Activated naive CD8-positive, alpha-beta T cell treated with anti-CD3 and anti-CD28 coated beads for 36 hours (primary cell): ENCODE data around the gene ASB3. TPM values are rescaled to one million over a fixed set of nuclear protein-coding genes. Genes with fewer than 3 reads are reported as not detected.
"Not testable (repeated sequence)": the region's sequence is repeated elsewhere in the genome, so short reads cannot be mapped to it uniquely, and the experiment has no call there.

Experiments
- DNase-seq: peaks from one replicate; pipeline ENCODE4 v3.0.0; 2021
- H3K27ac Mint-ChIP-seq: one replicate; pipeline ENCODE4 v1.8.0; 2022; ENCODE audit warnings: mild to moderate bottlenecking, moderate library complexity, mixed read lengths
- H3K27me3 Mint-ChIP-seq: one replicate; pipeline ENCODE4 v1.8.0; 2022; ENCODE audit warnings: mild to moderate bottlenecking, mixed read lengths
- H3K36me3 Mint-ChIP-seq: one replicate; pipeline ENCODE4 v1.8.0; 2021; ENCODE audit warnings: mild to moderate bottlenecking, mixed read lengths
- H3K4me1 Mint-ChIP-seq: one replicate; pipeline ENCODE4 v1.8.0; 2021; ENCODE audit warnings: mixed read lengths
- H3K4me3 Mint-ChIP-seq: one replicate; pipeline ENCODE4 v1.8.0; 2022; ENCODE audit warnings: mild to moderate bottlenecking, moderate library complexity, mixed read lengths
- H3K9me3 Mint-ChIP-seq: one replicate; pipeline ENCODE4 v1.8.0; 2022; ENCODE audit warnings: mixed read lengths
- total RNA-seq, 2 experiments: library from RNA; stranded (reverse); gene quantifications; one replicate each; pipeline ENCODE4 v1.2.3, GENCODE V29; 2021

ASB3 gene
- total RNA-seq, 2 experiments from 2014 or later = 18.6 to 19.6 TPM

DNA sequence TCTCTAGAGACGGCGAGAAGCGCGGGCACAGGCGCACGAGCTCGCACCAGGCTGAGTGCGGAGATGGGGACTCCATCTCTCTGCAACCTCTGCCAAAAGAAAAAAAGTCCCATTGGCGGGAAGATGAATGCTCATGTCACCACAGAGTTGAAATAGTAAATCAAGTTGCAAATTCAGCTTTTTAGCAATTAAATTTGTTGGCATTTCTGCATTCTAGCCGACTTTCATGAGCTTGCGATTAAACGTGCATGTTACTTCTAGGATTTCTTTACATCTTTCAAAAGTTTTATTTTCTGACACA, 18.6 kb downstream of the ASB3 start:
- peaks cover 37% of the 10 kb centered on the region for H3K36me3 Mint-ChIP-seq
- no peaks in the 10 kb centered on the region for H3K27me3 Mint-ChIP-seq
- no peak for DNase-seq
- H3K27ac Mint-ChIP-seq = peak overlapping the region; percentile 98
- peaks cover 2% of the 10 kb centered on the region for H3K9me3 Mint-ChIP-seq
- peaks cover 29% of the 10 kb centered on the region for H3K4me1 Mint-ChIP-seq
- peak overlapping the region; percentile 95 for H3K4me3 Mint-ChIP-seq

DNA sequence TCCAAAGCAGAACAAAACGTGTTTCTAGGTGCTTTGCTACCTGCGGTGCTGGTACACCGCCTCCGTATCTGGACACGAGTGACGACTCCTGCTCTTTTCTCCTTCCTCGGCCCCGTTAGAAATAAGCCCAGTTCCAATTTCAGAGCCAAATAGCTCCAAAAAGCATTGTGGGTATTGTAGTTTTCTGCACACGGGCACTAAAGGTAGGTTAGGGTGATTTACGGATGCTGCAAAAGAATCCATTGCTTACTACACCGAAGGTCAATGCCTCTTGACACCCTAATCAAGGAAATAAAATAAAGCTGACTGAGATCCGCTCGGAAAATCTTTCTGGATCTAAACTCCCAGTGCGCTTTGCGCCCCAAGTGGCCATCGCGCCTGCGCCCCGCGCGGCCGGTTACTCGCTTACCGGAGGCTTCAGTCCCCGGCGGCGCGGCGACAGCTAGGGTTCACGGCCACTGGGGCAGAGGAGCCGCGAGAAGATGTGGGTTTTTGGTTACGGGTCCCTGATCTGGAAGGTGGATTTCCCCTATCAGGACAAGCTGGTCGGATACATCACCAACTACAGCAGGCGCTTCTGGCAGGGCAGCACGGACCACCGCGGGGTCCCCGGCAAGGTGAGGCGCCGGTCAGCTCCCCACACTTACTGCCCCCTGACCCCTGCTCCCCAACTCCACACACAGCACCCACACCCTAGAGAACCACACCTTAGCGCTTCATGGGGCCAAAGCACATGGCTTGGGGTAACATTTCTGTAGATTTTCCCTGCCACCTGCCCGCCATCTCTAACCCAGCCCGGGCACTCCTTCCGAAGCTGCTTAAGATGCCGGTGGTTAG, 19.1 kb downstream of the ASB3 start, which contains the start of gene CHAC2:
TSS of gene CHAC2 (plus strand) at position 400 of the 837 bp plus-strand sequence. CDS start at position 483, 83 bp downstream.
- Mint-ChIP-seq H3K4me1 (peaks cover 29% of the 10 kb centered on the region), H3K27me3 (no peaks in the 10 kb centered on the region), H3K4me3 (peak within 1 kb of the TSS; percentile 95), H3K36me3 (peaks cover 35% of the 10 kb centered on the region), H3K9me3 (peaks cover 2% of the 10 kb centered on the region), H3K27ac (peak within 1 kb of the TSS; percentile 98)
- DNase-seq = peak; percentile 90

DNA sequence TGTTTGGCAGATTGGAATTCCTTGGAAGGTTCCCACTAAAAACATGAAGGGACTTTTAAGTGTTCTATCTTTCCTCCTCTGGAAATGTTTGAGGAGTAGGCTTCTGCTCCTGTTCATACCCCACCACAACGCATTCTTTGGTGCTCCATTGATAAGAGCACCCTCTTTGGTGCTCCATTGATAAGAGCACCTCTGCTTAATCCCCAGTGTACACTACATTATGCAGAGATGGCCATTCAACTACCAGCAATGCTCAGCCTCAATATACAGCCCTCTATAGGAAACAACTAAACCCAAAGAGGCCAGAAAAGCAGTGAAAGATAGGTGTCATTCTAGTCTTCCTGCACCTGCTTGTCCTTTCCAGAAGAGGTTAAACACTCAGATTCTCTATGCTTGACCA, 21.0 kb downstream of the ASB3 start:
- Mint-ChIP-seq H3K27ac (no peak overlapping the region), H3K4me1 (peaks cover 30% of the 10 kb centered on the region), H3K9me3 (no peaks in the 10 kb centered on the region), H3K27me3 (no peaks in the 10 kb centered on the region), H3K36me3 (peaks cover 29% of the 10 kb centered on the region), H3K4me3 (no peak overlapping the region)
- no peak for DNase-seq

DNA sequence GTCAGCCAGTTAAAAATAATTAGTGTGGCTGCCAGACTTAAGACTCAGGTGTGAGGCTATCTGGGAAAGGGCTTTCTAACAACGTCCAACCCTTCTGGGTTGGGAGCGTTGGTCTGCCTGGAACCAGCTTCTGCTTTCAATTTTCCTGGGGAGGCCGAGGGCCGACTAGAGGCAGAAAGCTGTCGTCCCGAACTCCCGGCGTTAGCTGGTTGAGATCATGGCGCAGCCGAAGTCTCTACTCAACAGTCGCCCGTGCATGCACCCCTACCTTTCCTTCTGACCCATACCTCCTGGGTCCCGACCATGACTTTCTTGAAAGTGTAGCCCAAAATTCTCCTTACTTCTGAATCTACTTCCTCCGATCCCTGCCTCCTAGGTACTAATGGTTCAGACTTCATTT, 29.5 kb downstream of the ASB3 start:
- H3K4me1 Mint-ChIP-seq, H3K9me3 Mint-ChIP-seq, H3K27me3 Mint-ChIP-seq, H3K4me3 Mint-ChIP-seq, DNase-seq: not testable (repeated sequence)
- Mint-ChIP-seq H3K36me3 (peaks cover 15% of the 10 kb centered on the region), H3K27ac (peak overlapping the region; percentile 36)

DNA sequence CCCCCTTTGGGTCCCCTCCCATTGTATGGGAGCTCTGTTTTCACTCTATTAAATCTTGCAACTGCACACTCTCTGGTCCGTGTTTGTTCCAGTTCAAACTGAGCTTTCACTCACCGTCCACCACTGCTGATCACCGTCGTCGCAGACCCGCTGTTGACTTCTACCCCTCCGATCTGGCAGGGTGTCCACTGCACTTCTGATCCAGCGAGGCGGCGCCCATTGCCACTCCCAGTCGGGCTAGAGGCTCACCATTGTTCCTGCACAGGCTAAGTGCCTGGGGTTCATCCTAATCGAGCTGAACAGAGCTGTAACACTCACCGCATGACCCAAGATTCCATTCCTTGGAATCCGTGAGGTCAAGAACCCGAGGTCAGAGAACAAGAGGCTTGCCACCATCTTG, 30.1 kb downstream of the ASB3 start:
- no peak overlapping the region for H3K27ac Mint-ChIP-seq
- no peak overlapping the region for H3K4me3 Mint-ChIP-seq
- peaks cover 11% of the 10 kb centered on the region for H3K36me3 Mint-ChIP-seq
- no peaks in the 10 kb centered on the region for H3K27me3 Mint-ChIP-seq
- peaks cover 11% of the 10 kb centered on the region for H3K4me1 Mint-ChIP-seq
- H3K9me3 Mint-ChIP-seq = no peaks in the 10 kb centered on the region
- DNase-seq = no peak

DNA sequence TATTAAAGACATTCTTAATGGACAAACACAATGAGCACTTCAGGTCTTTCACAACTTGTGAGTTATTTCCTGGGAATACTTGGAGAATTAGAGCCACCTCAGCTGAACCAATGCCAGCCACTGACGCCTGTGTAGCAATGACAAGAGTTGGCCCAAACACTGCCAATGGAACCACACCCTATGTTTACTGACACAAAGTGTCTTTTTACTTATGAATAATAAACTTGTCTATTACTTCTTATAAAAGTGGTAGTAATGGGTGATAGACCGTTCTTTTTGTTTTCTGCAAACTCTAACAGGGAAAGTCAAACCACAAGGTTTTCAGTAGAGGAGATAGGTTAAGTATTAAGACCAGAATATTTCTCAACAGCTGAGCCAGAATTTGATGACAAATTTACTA, 31.6 kb downstream of the ASB3 start:
- H3K4me1 Mint-ChIP-seq = peaks cover 23% of the 10 kb centered on the region
- H3K9me3 Mint-ChIP-seq = no peaks in the 10 kb centered on the region

DNA sequence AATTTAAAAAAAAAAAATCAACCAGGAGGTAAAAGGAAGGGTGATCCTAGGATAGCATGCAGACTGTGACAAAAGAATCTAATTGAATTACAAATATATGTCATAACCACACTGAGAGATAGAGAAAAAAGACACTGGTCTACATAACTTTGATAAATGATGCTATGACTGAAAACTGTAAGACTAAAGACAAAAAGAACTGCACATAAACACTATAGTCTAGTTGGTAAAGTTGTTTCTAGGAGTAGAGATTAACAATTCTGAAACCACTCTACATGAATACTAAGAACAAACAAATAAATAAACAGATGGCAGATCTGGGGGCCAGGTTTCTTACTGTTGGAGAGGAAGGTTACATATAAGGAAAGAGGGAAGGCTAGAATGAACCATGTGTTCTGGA, 33.7 kb downstream of the ASB3 start:
- no peaks in the 10 kb centered on the region for H3K9me3 Mint-ChIP-seq
- H3K27me3 Mint-ChIP-seq = no peaks in the 10 kb centered on the region
- no peak overlapping the region for H3K27ac Mint-ChIP-seq
- H3K4me1 Mint-ChIP-seq = peaks cover 23% of the 10 kb centered on the region
- peaks cover 24% of the 10 kb centered on the region for H3K36me3 Mint-ChIP-seq
- no peak overlapping the region for H3K4me3 Mint-ChIP-seq
- no peak for DNase-seq

More for the DNA sequence above, 31.6 kb downstream of the ASB3 start:
- H3K27me3 Mint-ChIP-seq = no peaks in the 10 kb centered on the region
- no peak overlapping the region for H3K27ac Mint-ChIP-seq
- peaks cover 16% of the 10 kb centered on the region for H3K36me3 Mint-ChIP-seq
- no peak overlapping the region for H3K4me3 Mint-ChIP-seq
- DNase-seq = no peak

DNA sequence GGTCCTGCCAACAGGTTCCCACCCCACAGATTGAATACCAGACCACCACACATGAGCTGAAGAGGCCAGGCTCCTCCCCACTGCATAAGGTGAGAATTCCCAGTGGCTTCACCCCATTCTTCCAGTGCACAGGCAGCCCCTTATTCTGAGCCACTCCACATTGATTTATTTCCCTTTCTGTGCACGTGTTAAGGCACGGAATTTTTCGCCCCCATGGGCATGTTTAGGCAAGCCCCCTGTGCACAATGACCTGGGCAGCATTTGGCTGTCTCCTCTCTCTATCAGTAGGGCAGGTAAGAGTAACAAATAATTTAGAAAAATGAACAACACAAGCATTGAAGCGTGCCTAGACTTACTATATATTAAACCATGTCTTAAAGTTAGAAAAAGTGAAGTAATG, 34.4 kb downstream of the ASB3 start:
- Mint-ChIP-seq H3K36me3 (peaks cover 27% of the 10 kb centered on the region), H3K4me3 (no peak overlapping the region), H3K27me3 (no peaks in the 10 kb centered on the region), H3K4me1 (peaks cover 23% of the 10 kb centered on the region), H3K9me3 (no peaks in the 10 kb centered on the region), H3K27ac (no peak overlapping the region)
- no peak for DNase-seq

DNA sequence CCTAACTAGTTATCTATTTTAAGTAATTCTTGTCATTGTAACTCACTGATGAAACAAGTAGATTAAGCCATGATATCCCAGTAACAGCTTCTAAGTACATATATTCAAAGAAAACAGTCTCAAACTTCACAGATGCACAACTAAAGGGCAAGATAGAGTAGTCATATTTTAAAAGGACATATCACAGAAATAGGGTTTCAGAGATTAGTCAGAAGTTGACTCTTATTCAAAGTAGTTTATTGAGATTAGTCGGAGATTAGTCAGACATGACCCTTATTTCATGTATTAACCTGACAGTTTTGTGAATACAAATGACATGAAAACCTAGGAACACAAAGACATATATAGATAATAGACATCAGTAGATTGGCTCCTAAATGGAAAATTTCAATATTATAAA, 35.0 kb downstream of the ASB3 start:
- Mint-ChIP-seq H3K9me3 (no peaks in the 10 kb centered on the region), H3K36me3 (peaks cover 25% of the 10 kb centered on the region), H3K4me3 (no peak overlapping the region), H3K27ac (peak overlapping the region; percentile 75), H3K27me3 (no peaks in the 10 kb centered on the region), H3K4me1 (peaks cover 23% of the 10 kb centered on the region)
- DNase-seq = no peak

DNA sequence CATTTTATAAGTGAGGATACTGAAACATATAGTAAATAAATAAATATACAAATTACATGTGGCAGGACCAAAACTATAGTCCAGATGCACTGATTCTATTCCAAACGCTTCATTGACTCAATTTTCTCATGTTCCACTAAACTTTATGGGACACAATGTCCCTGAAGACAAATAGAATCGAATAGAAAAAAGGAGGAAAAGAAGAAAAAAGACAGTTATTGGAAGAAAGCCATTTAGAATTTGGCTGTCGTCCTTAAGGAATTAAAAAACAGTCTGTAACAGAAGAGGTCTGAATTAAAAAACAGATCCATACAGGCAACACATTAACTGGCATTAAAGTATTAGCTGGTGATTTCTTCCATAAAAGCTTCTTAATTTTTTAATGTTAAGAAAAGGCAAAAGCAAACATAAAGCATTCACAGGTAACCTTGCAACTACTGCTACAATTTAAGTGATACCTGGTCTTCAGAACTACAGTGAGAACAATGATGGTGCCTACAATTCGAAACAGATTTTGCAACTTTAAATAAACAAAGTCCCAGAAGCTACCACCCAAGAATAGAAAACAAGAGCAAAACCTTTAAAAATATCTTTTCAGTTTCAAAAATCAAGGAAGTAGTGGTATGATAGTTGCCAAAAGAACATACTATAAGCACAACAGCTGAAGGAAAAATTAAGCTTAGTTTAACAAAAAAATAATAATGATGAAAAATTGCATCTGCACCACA, 36.5 kb downstream of the ASB3 start:
- H3K27ac Mint-ChIP-seq = no peak overlapping the region
- no peak for DNase-seq
- H3K27me3 Mint-ChIP-seq = no peaks in the 10 kb centered on the region
- no peaks in the 10 kb centered on the region for H3K9me3 Mint-ChIP-seq
- peaks cover 23% of the 10 kb centered on the region for H3K4me1 Mint-ChIP-seq
- no peak overlapping the region for H3K4me3 Mint-ChIP-seq
- peaks cover 25% of the 10 kb centered on the region for H3K36me3 Mint-ChIP-seq

DNA sequence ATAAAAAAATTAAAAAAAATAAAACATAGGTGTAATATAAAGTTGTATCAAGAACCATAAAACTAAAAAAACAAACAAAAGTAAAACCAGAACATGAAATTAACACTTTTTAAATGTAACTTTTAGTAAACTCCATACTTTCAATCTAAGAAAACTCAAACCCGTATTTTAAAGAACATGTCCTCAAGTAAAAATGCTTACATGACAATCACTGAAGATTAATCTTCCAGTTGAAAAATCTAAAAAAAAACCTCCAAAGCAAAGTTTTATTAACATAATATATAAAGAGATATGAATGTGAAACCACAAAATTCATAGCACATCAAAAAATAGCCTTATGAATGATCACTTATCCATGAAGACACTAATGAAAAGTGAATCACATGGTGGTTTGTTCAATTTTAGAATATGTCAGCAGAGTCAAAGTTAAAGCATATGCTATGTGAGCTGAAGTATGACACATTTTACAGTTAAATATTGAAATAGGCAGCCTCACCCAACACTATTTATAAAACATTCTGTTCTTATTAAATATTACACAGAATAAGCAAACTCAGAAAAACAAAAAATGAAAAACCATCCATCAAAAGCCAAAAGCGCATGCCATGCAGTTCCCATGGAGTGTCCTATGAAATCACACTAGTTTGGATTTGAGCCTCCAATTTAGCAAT, 42.2 kb downstream of the ASB3 start:
- Mint-ChIP-seq H3K4me3 (no peak overlapping the region), H3K27ac (no peak overlapping the region), H3K27me3 (no peaks in the 10 kb centered on the region), H3K36me3 (peaks cover 32% of the 10 kb centered on the region), H3K4me1 (peaks cover 6% of the 10 kb centered on the region), H3K9me3 (peaks cover 1% of the 10 kb centered on the region)
- no peak for DNase-seq

DNA sequence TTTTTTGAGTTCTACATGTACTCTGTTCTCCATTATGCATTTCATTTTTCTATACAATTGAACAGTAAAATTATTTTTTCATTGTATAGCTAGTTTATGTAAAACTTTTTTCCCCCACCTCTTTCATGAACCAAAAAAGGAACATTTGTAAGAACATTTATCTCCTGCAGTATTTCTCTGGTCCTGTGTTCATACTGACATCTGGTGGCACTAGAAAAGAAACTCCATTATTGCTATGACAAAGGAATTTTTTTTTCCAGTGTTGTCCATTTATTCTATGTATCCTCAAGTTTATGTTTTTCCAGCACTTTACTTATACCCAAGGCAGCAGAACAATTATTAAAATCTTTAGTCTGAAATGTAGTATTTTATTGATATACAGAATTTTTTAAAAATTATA, 46.6 kb downstream of the ASB3 start:
- H3K27ac Mint-ChIP-seq = no peak overlapping the region
- H3K36me3 Mint-ChIP-seq = peaks cover 14% of the 10 kb centered on the region
- H3K27me3 Mint-ChIP-seq = no peaks in the 10 kb centered on the region
- no peak overlapping the region for H3K4me3 Mint-ChIP-seq
- peaks cover 11% of the 10 kb centered on the region for H3K4me1 Mint-ChIP-seq
- no peak for DNase-seq
- H3K9me3 Mint-ChIP-seq = peaks cover 1% of the 10 kb centered on the region

DNA sequence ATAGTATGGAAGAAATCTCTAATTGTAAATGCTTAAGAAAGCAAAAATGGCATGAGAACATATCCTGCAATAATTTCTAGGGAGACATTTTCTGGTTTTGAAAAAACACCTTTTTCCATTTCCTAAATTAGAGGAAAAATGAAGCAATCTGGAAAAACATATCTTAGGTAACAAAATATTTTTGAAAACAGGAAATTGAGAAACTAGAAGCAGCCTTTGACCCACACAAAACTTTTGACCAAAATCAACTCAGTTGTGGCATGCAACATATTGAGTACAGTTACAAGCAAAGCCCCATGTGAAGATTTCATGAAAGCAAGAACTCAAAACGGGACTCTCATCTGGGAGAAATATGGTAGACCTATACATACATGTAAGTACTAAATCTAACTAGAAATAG, 47.7 kb downstream of the ASB3 start:
- peaks cover 1% of the 10 kb centered on the region for H3K9me3 Mint-ChIP-seq
- no peak for DNase-seq
- no peak overlapping the region for H3K27ac Mint-ChIP-seq
- peaks cover 20% of the 10 kb centered on the region for H3K36me3 Mint-ChIP-seq
- H3K4me1 Mint-ChIP-seq = peaks cover 11% of the 10 kb centered on the region
- H3K27me3 Mint-ChIP-seq = no peaks in the 10 kb centered on the region
- H3K4me3 Mint-ChIP-seq = no peak overlapping the region

DNA sequence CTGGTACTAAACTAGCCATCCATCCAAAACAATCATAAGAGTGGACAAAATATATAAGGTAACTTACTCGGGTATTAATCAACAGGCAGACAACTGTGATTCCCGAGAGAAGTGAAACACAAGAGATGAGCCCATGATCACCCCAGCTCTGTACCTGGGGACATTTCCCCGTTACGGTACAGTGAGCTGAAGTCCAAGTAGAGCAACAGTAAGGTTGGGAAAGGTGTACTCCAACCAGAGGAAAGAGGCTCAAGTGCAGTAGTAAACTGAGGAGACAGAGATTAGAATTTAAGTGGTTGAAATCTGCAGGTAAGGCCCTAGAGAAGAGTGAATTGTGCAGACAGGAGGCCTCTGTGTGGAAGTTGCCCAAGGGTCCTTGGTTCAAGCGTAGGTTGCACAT, 49.7 kb downstream of the ASB3 start:
- peaks cover 16% of the 10 kb centered on the region for H3K36me3 Mint-ChIP-seq
- H3K27me3 Mint-ChIP-seq = no peaks in the 10 kb centered on the region
- H3K9me3 Mint-ChIP-seq = no peaks in the 10 kb centered on the region
- no peak for DNase-seq
- peaks cover 6% of the 10 kb centered on the region for H3K4me1 Mint-ChIP-seq
- no peak overlapping the region for H3K4me3 Mint-ChIP-seq
- no peak overlapping the region for H3K27ac Mint-ChIP-seq

DNA sequence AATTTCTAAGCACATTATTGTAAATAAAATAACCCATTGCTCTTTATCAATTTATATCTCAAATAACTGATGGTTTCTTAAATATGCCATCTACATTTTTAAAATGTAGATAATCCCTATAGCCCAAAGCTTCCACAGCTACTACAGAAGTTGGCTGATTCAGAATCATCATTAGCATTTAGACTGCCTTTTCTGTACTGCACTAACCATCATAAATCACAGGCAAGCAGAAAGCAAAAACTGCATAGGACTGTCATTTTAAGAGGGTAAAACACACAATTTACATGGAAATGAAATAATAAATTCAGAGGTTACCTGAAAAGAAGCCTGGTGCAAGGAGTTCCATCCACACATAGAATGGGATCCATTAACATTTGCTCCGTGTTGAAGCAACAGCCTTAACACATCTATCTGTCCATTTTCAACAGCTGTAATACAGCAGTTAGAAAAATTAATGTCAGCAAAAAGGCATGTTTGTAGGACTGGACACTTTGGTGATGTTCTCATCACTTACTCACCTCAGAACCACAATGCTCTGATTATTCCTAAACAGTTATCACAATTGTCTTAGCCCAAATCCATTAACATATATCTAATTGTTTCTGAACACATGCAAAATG, 57.5 kb downstream of the ASB3 start:
- Mint-ChIP-seq H3K36me3 (peaks cover 19% of the 10 kb centered on the region), H3K9me3 (peaks cover 5% of the 10 kb centered on the region), H3K4me3 (no peak overlapping the region), H3K27ac (no peak overlapping the region), H3K27me3 (no peaks in the 10 kb centered on the region), H3K4me1 (peaks cover 2% of the 10 kb centered on the region)
- no peak for DNase-seq
